ENCODE results near the gene SLC25A42. TPM values are rescaled to one million over a fixed set of nuclear protein-coding genes. Genes with fewer than 3 reads are reported as not detected.
A peak's percentile ranks its signal among the peaks of the same experiment; 100 is the strongest.
"Not testable (repeated sequence)": the region's sequence is repeated elsewhere in the genome, so short reads cannot be mapped to it uniquely, and the experiment has no call there.

Gene SLC25A42
- total RNA-seq, 1 donor from 2014 or later: 7.5 TPM

GRCh38 chr19:19103167-19103566 lies 39.4 kb downstream of the SLC25A42 start:
- H3K36me3 Mint-ChIP-seq (ENCODE audit: low read depth, unreplicated experiment): no peaks in the 10 kb centered on the region
- no peaks in the 10 kb centered on the region for H3K9me3 Mint-ChIP-seq (ENCODE audit: unreplicated experiment)
- no peak overlapping the region for H3K4me3 Mint-ChIP-seq (ENCODE audit: unreplicated experiment)
- DNase-seq (ENCODE audit: low spot score): no peak
- no peak overlapping the region for H3K27ac Mint-ChIP-seq (ENCODE audit: unreplicated experiment)
- no peaks in the 10 kb centered on the region for H3K4me1 Mint-ChIP-seq (ENCODE audit: unreplicated experiment)
- no peak for TF ChIP-seq CTCF (IDR thresholded peaks at IDR 0.05; ENCODE audit: unreplicated experiment)
- H3K27me3 Mint-ChIP-seq (ENCODE audit: unreplicated experiment): peaks cover 10% of the 10 kb centered on the region

GRCh38 chr19:19105365-19106055 lies 41.7 kb downstream of the SLC25A42 start:
- H3K9me3 Mint-ChIP-seq (ENCODE audit: unreplicated experiment): no peaks in the 10 kb centered on the region
- no peak for TF ChIP-seq CTCF (IDR thresholded peaks at IDR 0.05; ENCODE audit: unreplicated experiment)
- H3K4me1 Mint-ChIP-seq (ENCODE audit: unreplicated experiment): no peaks in the 10 kb centered on the region
- H3K27ac Mint-ChIP-seq (ENCODE audit: unreplicated experiment): peak overlapping the region; percentile 50
- peaks cover 14% of the 10 kb centered on the region for H3K27me3 Mint-ChIP-seq (ENCODE audit: unreplicated experiment)
- H3K36me3 Mint-ChIP-seq (ENCODE audit: low read depth, unreplicated experiment): no peaks in the 10 kb centered on the region
- DNase-seq (ENCODE audit: low spot score): peak; percentile 69
- peak overlapping the region; percentile 86 for H3K4me3 Mint-ChIP-seq (ENCODE audit: unreplicated experiment)

GRCh38 chr19:19106056-19106551 lies 42.3 kb downstream of the SLC25A42 start:
- no peaks in the 10 kb centered on the region for H3K4me1 Mint-ChIP-seq (ENCODE audit: unreplicated experiment)
- peaks cover 14% of the 10 kb centered on the region for H3K27me3 Mint-ChIP-seq (ENCODE audit: unreplicated experiment)
- peak; percentile 23 for DNase-seq (ENCODE audit: low spot score)
- peak overlapping the region; percentile 50 for H3K27ac Mint-ChIP-seq (ENCODE audit: unreplicated experiment)
- H3K9me3 Mint-ChIP-seq (ENCODE audit: unreplicated experiment): no peaks in the 10 kb centered on the region
- no peak for TF ChIP-seq CTCF (IDR thresholded peaks at IDR 0.05; ENCODE audit: unreplicated experiment)
- peak overlapping the region; percentile 86 for H3K4me3 Mint-ChIP-seq (ENCODE audit: unreplicated experiment)
- H3K36me3 Mint-ChIP-seq (ENCODE audit: low read depth, unreplicated experiment): no peaks in the 10 kb centered on the region

- not testable (repeated sequence) for H3K4me3 Mint-ChIP-seq (ENCODE audit: unreplicated experiment); DNase-seq (ENCODE audit: low spot score); H3K9me3 Mint-ChIP-seq (ENCODE audit: unreplicated experiment); H3K4me1 Mint-ChIP-seq (ENCODE audit: unreplicated experiment); H3K27ac Mint-ChIP-seq (ENCODE audit: unreplicated experiment); H3K36me3 Mint-ChIP-seq (ENCODE audit: low read depth, unreplicated experiment)
- H3K27me3 Mint-ChIP-seq (ENCODE audit: unreplicated experiment): peaks cover 14% of the 10 kb centered on the region
These were observed 43.1 kb downstream of the SLC25A42 start for GRCh38 chr19:19106938-19107337.

GRCh38 chr19:19107654-19108053 lies 43.9 kb downstream of the SLC25A42 start:
- no peak for DNase-seq (ENCODE audit: low spot score)
- H3K27me3 Mint-ChIP-seq (ENCODE audit: unreplicated experiment): peaks cover 14% of the 10 kb centered on the region
- H3K27ac Mint-ChIP-seq (ENCODE audit: unreplicated experiment): no peak overlapping the region

More at GRCh38 chr19:19107654-19108053, 43.9 kb downstream of the SLC25A42 start:
- H3K4me1 Mint-ChIP-seq (ENCODE audit: unreplicated experiment): no peaks in the 10 kb centered on the region
- no peaks in the 10 kb centered on the region for H3K9me3 Mint-ChIP-seq (ENCODE audit: unreplicated experiment)
- H3K36me3 Mint-ChIP-seq (ENCODE audit: low read depth, unreplicated experiment): no peaks in the 10 kb centered on the region
- no peak for TF ChIP-seq CTCF (IDR thresholded peaks at IDR 0.05; ENCODE audit: unreplicated experiment)
- H3K4me3 Mint-ChIP-seq (ENCODE audit: unreplicated experiment): no peak overlapping the region

Measured in endothelial cell (in vitro differentiated cells).